ENCODE results near the gene MROH9.

The MROH9 gene

GRCh38 chr1:171084870-171085269, 149.5 kb downstream of the MROH9 start:
- Histone ChIP-seq H3K4me3 (ENCODE audit: low read length) (no peak overlapping the region), H2AFZ (ENCODE audit: low read length) (no peak overlapping the region), H3K27ac (ENCODE audit: low read length) (no peak overlapping the region), H3K9me3 (replicated peaks; ENCODE audit: insufficient read depth, low read length) (no peaks in the 10 kb centered on the region), H3K4me2 (ENCODE audit: low read depth, low read length) (no peak overlapping the region), H3F3A (ENCODE audit: insufficient read depth, low read length) (no peaks in the 10 kb centered on the region), H4K20me1 (ENCODE audit: insufficient read depth, low read length) (no peaks in the 10 kb centered on the region), H3K36me3 (replicated peaks; ENCODE audit: insufficient read depth, low read length) (no peaks in the 10 kb centered on the region), H3K9ac (ENCODE audit: low read length) (no peak overlapping the region), H3K4me1 (ENCODE audit: low read length) (no peaks in the 10 kb centered on the region), H3K27me3 (replicated peaks; ENCODE audit: insufficient read depth, low read length) (no peaks in the 10 kb centered on the region), H3K9me2 (replicated peaks; ENCODE audit: insufficient read depth, low read length) (no peaks in the 10 kb centered on the region), H3K79me2 (ENCODE audit: low read length) (no peaks in the 10 kb centered on the region)
- TF ChIP-seq EZH2 (optimal IDR thresholded peaks at IDR 0.05; ENCODE audit: low read depth, low read length): no peak
- no peak for TF ChIP-seq EZH2phosphoT487 (IDR thresholded peaks at IDR 0.05; ENCODE audit: low read length)
- no peak for TF ChIP-seq CTCF (IDR thresholded peaks at IDR 0.05; ENCODE audit: low read length)
- DNase-seq: no peak

- no peaks in the 10 kb centered on the region for H3K9me2 ChIP-seq (replicated peaks; ENCODE audit: insufficient read depth, low read length)
- H3K27ac ChIP-seq (ENCODE audit: low read length): no peak overlapping the region
- H3K4me1 ChIP-seq (ENCODE audit: low read length): no peaks in the 10 kb centered on the region
- no peak for DNase-seq
- no peak overlapping the region for H3K4me2 ChIP-seq (ENCODE audit: low read depth, low read length)
- no peak overlapping the region for H2AFZ ChIP-seq (ENCODE audit: low read length)
- H3K4me3 ChIP-seq (ENCODE audit: low read length): no peak overlapping the region
- H3K9me3 ChIP-seq (replicated peaks; ENCODE audit: insufficient read depth, low read length): no peaks in the 10 kb centered on the region
- H4K20me1 ChIP-seq (ENCODE audit: insufficient read depth, low read length): no peaks in the 10 kb centered on the region
- H3K27me3 ChIP-seq (replicated peaks; ENCODE audit: insufficient read depth, low read length): no peaks in the 10 kb centered on the region
- H3K36me3 ChIP-seq (replicated peaks; ENCODE audit: insufficient read depth, low read length): no peaks in the 10 kb centered on the region
- no peak for TF ChIP-seq EZH2phosphoT487 (IDR thresholded peaks at IDR 0.05; ENCODE audit: low read length)
- TF ChIP-seq EZH2 (optimal IDR thresholded peaks at IDR 0.05; ENCODE audit: low read depth, low read length): no peak
- no peak for TF ChIP-seq CTCF (IDR thresholded peaks at IDR 0.05; ENCODE audit: low read length)
- no peaks in the 10 kb centered on the region for H3K79me2 ChIP-seq (ENCODE audit: low read length)
- H3F3A ChIP-seq (ENCODE audit: insufficient read depth, low read length): no peaks in the 10 kb centered on the region
- no peak overlapping the region for H3K9ac ChIP-seq (ENCODE audit: low read length)
Observed at GRCh38 chr1:171087896-171088295, 152.6 kb downstream of the MROH9 start.

- H3K4me1 ChIP-seq (ENCODE audit: low read length): no peaks in the 10 kb centered on the region
- no peak within 1 kb of the TSS for H3K4me2 ChIP-seq (ENCODE audit: low read depth, low read length)
- no peaks in the 10 kb centered on the region for H3K9me3 ChIP-seq (replicated peaks; ENCODE audit: insufficient read depth, low read length)
- no peaks in the 10 kb centered on the region for H3K9me2 ChIP-seq (replicated peaks; ENCODE audit: insufficient read depth, low read length)
- H3K27me3 ChIP-seq (replicated peaks; ENCODE audit: insufficient read depth, low read length): no peaks in the 10 kb centered on the region
- no peaks in the 10 kb centered on the region for H3K79me2 ChIP-seq (ENCODE audit: low read length)
- H2AFZ ChIP-seq (ENCODE audit: low read length): no peak within 1 kb of the TSS
- H3F3A ChIP-seq (ENCODE audit: insufficient read depth, low read length): no peaks in the 10 kb centered on the region
- H4K20me1 ChIP-seq (ENCODE audit: insufficient read depth, low read length): no peaks in the 10 kb centered on the region
- H3K9ac ChIP-seq (ENCODE audit: low read length): no peak within 1 kb of the TSS
- DNase-seq: no peak
- H3K36me3 ChIP-seq (replicated peaks; ENCODE audit: insufficient read depth, low read length): no peaks in the 10 kb centered on the region
- no peak within 1 kb of the TSS for H3K27ac ChIP-seq (ENCODE audit: low read length)
- H3K4me3 ChIP-seq (ENCODE audit: low read length): no peak within 1 kb of the TSS
- TF ChIP-seq CTCF (IDR thresholded peaks at IDR 0.05; ENCODE audit: low read length): no peak
- no peak for TF ChIP-seq EZH2phosphoT487 (IDR thresholded peaks at IDR 0.05; ENCODE audit: low read length)
- TF ChIP-seq EZH2 (optimal IDR thresholded peaks at IDR 0.05; ENCODE audit: low read depth, low read length): no peak
Observed at GRCh38 chr1:171090604-171091003, 155.3 kb downstream of the MROH9 start, which contains the start of gene FMO3. FMO3 (plus strand) TSS chr1:171090905; CDS start chr1:171092659, 1,754 bp downstream.
